Thyroid gland (tissue), 4 donors: ENCODE results near the gene PPP2R2C.

Experiments used
- CTCF ChIP-seq, 6 experiments: fragments of 200-600 bp in 3 of 6; fragments of 450-650 bp in 3 of 6; sonication (generic) in 3 of 6; IDR thresholded peaks; one replicate each; pipeline ENCODE4 v1.5.1; 2016 to 2019; ENCODE audit warnings: antibody characterized with exemption in 6 of 6, mild to moderate bottlenecking in 2 of 6, inconsistent platforms in 1 of 6, moderate library complexity in 1 of 6
- POLR2A ChIP-seq, 2 donors: fragments of 450-650 bp; IDR thresholded peaks; one replicate each; pipeline ENCODE4 v1.6.1; 2017; ENCODE audit warnings: antibody characterized with exemption in 2 of 2, mild to moderate bottlenecking in 2 of 2, moderate library complexity in 1 of 2

- TF ChIP-seq CTCF (IDR thresholded peaks at IDR 0.05): no peak
- no peak for TF ChIP-seq POLR2A (IDR thresholded peaks at IDR 0.05)
Observed at GRCh38 chr4:6354119-6354518, 118.3 kb downstream of the PPP2R2C start.
